ENCODE measurements around the gene ANO5. TPM values are rescaled to one million over a fixed set of nuclear protein-coding genes. Genes with fewer than 3 reads are reported as not detected.

The ANO5 gene
- under 1 TPM; 0.05 to 0.08 (median 0.05) TPM for total RNA-seq
- 0.45 TPM for total RNA-seq (2013)

DNA sequence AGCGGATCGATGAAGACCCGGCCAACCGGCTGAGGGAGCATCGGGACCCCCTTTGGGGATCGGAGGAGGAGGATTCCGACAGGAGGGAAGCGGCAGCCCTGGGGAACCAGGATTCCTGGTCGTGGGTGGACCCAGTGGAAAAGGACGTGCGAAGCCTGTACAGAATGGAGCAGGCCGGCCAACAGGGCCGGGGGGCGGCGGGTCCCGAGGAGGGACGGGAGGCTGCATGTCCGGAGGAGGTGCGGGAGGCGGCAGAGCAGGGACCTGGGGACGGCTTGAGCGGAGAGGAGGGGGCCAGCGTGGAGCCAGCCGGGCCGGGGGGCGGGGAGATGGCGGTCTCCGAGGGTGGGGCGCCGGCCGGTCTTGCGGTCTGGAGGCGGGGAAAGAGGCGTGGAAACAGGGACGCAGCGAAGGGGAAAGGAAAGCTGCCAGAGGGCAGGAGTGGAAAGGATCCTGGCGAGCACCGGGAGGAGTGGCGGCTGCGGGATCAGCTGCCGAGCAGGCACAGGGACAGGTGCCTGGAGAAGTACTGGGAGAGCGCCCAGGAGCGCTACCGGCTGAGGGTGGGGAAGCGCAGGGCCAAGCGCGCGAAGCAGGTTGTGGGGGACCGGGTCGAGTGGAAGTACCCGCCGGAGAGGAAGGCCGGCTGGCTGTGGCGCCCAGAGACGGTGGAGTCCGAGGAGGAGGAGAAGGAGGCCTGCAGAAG lies at the start of gene ANO5:
TSS of gene ANO5 (plus strand) at position 444 of the 706 bp plus-strand sequence. CDS start 408 bp downstream, outside the sequence.
- whole genome bisulfite sequencing (ENCODE audit: insufficient coverage), result 3% methylated on average over 56 of the region's 56 CpGs
- H3K4me3 Mint-ChIP-seq, result peak within 1 kb of the TSS; percentile 79
- Histone ChIP-seq H3K36me3 (ENCODE audit: control insufficient read depth, insufficient read depth, low read length) (no peaks in the 10 kb centered on the region), H3K9me3 (ENCODE audit: control insufficient read depth, insufficient read depth, low read length) (no peaks in the 10 kb centered on the region), H3K4me3 (ENCODE audit: low read length) (peak within 1 kb of the TSS; percentile 22), H3K27me3 (ENCODE audit: control insufficient read depth, insufficient read depth, low read length) (peaks cover 10% of the 10 kb centered on the region), H3K4me1 (ENCODE audit: control insufficient read depth, insufficient read depth, low read length) (peaks cover 9% of the 10 kb centered on the region), H3K27ac (ENCODE audit: low read length) (no peak within 1 kb of the TSS)
- peaks cover 9% of the 10 kb centered on the region in 2 donors for H3K4me1 Mint-ChIP-seq
- TF ChIP-seq, protein P1, sequence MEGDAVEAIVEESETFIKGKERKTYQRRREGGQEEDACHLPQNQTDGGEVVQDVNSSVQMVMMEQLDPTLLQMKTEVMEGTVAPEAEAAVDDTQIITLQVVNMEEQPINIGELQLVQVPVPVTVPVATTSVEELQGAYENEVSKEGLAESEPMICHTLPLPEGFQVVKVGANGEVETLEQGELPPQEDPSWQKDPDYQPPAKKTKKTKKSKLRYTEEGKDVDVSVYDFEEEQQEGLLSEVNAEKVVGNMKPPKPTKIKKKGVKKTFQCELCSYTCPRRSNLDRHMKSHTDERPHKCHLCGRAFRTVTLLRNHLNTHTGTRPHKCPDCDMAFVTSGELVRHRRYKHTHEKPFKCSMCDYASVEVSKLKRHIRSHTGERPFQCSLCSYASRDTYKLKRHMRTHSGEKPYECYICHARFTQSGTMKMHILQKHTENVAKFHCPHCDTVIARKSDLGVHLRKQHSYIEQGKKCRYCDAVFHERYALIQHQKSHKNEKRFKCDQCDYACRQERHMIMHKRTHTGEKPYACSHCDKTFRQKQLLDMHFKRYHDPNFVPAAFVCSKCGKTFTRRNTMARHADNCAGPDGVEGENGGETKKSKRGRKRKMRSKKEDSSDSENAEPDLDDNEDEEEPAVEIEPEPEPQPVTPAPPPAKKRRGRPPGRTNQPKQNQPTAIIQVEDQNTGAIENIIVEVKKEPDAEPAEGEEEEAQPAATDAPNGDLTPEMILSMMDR (IDR thresholded peaks at IDR 0.05), result no peak
- peaks cover 25 to 26% of the 10 kb centered on the region in 2 donors for H3K27me3 Mint-ChIP-seq (ENCODE audit: low read depth in 2 of 2)
- no peak within 1 kb of the TSS for H3K27ac Mint-ChIP-seq
- H3K9me3 Mint-ChIP-seq, result peaks cover under 1 to 3% of the 10 kb centered on the region in 2 donors
- DNase-seq (no peak), ATAC-seq (peak in 1 of 3 donors; percentile 36)
- no peaks in the 10 kb centered on the region for H3K36me3 Mint-ChIP-seq
- intact Hi-C loops (cut with micrococcal nuclease), result no loop called here

DNA sequence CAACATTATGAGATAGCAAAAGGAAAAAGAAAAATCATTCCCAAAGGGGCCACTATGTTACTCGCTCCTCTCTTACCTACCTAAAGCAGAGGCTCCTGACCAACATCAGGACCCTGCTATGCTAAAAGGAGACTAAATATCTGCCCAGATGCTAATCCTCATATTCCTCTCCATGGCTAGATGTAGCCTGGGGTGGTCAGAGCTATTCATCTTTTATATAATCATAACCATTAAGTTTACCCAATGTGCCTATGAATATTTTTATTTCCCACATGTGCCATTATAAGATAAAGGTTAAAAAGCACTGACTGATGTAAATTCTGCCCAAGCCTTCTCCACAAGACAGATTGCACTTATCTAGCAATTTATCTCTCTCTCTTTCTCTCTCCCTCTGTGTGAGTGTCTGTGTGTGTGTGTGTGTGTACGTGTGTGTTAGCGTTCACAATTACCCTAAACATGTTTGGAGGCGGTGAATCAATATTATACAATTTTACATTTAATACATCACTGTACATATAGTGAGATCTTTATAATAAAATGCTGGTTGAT lies 41.2 kb upstream of the ANO5 start:
- TF ChIP-seq, protein P1 (IDR thresholded peaks at IDR 0.05), result no peak
- no peak overlapping the region for H3K4me3 Mint-ChIP-seq
- no peaks in the 10 kb centered on the region for H3K4me1 Mint-ChIP-seq
- H3K27ac ChIP-seq (ENCODE audit: low read length), result no peak overlapping the region
- peaks cover 3% of the 10 kb centered on the region for H3K9me3 ChIP-seq (ENCODE audit: control insufficient read depth, insufficient read depth, low read length)
- no peaks in the 10 kb centered on the region for H3K27me3 Mint-ChIP-seq (ENCODE audit: low read depth in 2 of 2)
- no peak overlapping the region for H3K4me3 ChIP-seq (ENCODE audit: low read length)
- ATAC-seq (no peak), DNase-seq (no peak)
- H3K36me3 ChIP-seq (ENCODE audit: control insufficient read depth, insufficient read depth, low read length), result no peaks in the 10 kb centered on the region
- H3K4me1 ChIP-seq (ENCODE audit: control insufficient read depth, insufficient read depth, low read length), result no peaks in the 10 kb centered on the region
- no peak overlapping the region for H3K27ac Mint-ChIP-seq
- intact Hi-C loops (cut with micrococcal nuclease), result no loop called here
- H3K9me3 Mint-ChIP-seq, result peaks cover 5 to 12% of the 10 kb centered on the region in 2 donors
- H3K27me3 ChIP-seq (ENCODE audit: control insufficient read depth, insufficient read depth, low read length), result no peaks in the 10 kb centered on the region
- WGBS (ENCODE audit: insufficient coverage), result 100% methylated on average over 1 of the region's 4 CpGs
- H3K36me3 Mint-ChIP-seq, result no peaks in the 10 kb centered on the region

DNA sequence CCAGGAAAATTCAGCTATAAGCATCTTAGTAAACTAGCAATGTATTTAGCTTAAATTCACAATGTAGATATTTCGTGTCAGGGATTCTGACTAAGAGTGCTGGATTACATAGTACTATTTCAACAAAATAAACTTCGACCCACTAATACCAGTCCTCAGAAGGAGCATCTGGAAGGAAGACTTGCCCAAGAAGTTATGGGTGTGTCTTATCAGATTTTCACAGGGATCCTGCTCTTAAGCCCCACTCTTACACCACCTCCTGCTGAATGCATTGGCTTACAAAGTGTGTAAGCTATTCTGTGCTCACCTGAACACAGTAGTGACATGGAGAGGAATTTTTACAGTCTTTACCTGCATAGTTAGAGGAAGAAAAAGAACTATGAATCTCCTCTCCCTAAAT lies 35.4 kb upstream of the ANO5 start:
- no peaks in the 10 kb centered on the region for H3K9me3 ChIP-seq (ENCODE audit: control insufficient read depth, insufficient read depth, low read length)
- H3K27ac ChIP-seq (ENCODE audit: low read length), result no peak overlapping the region
- H3K4me1 ChIP-seq (ENCODE audit: control insufficient read depth, insufficient read depth, low read length), result no peaks in the 10 kb centered on the region
- no peak for ATAC-seq
- no peaks in the 10 kb centered on the region for H3K4me1 Mint-ChIP-seq
- TF ChIP-seq, protein P1 (IDR thresholded peaks at IDR 0.05), result no peak
- no peaks in the 10 kb centered on the region for H3K27me3 Mint-ChIP-seq (ENCODE audit: low read depth in 2 of 2)
- no peak for DNase-seq
- H3K27ac Mint-ChIP-seq, result no peak overlapping the region
- WGBS (ENCODE audit: insufficient coverage), result no CpG with 5 or more reads among the region's 2 CpGs
- no peaks in the 10 kb centered on the region for H3K27me3 ChIP-seq (ENCODE audit: control insufficient read depth, insufficient read depth, low read length)
- no peaks in the 10 kb centered on the region for H3K9me3 Mint-ChIP-seq
- no peaks in the 10 kb centered on the region for H3K36me3 Mint-ChIP-seq
- no peak overlapping the region for H3K4me3 ChIP-seq (ENCODE audit: low read length)
- intact Hi-C loops (cut with micrococcal nuclease), result no loop called here
- no peaks in the 10 kb centered on the region for H3K36me3 ChIP-seq (ENCODE audit: control insufficient read depth, insufficient read depth, low read length)
- no peak overlapping the region for H3K4me3 Mint-ChIP-seq

All from natural killer cell (primary cell).